GM19238 (cell line): Measurements from ENCODE around the gene THRA.
"Not testable (repeated sequence)": the region's sequence is repeated elsewhere in the genome, so short reads cannot be mapped to it uniquely, and the experiment has no call there.

ENCODE experiments used
- DNase-seq: peaks from one replicate; pipeline ENCODE4 v3.0.0; 2011; ENCODE audit warnings: low spot score; ENCODE audit not compliant: insufficient read length

THRA gene

DNA sequence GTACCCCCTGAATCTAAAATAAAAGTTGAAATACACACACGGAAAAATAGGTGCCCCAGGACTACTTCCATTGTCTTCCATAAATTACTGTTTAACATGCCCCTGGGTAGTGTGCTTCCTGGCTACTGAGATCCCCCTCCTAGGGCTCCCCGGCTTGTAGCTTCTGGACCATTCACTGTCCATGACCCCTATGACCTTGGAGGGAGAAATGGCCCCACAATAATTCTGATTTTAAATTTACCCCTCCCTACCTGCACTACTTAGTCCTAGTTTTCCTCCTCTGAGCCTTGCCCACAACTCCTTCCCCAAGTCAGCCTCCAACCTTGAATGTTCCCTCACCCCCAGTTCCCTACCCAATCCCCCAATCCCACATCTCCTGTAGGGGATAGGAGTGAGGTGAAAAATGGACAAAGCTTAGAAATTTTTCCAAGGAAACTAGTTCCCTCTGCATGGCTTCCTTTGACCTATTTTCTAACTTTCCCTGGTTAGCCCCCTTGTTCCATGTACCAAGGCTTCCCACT lies 49.5 kb downstream of the THRA start:
- no peak for DNase-seq

GRCh38 chr17:40112718-40113109 lies 49.9 kb downstream of the THRA start:
- no peak for DNase-seq

GRCh38 chr17:40113110-40113906 lies 50.5 kb downstream of the THRA start:
- peak; percentile 94 for DNase-seq

DNA sequence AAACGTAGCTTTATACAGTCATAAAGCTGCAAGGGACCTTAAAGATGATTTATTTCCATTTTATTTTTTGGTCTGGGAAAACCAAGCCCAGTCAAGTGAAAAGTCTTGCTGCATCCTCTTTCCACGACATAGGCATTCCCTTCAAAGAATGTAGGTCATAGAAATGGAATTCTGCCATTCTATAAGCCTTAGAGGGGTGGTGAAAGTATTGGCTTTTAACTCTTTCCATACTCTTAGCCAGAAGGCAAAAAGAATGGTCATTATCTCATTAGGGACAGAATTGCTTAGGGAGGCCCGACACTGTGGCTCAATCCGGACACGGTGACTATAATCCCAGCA lies 51.1 kb downstream of the THRA start:
- no peak for DNase-seq

GRCh38 chr17:40115101-40115436 lies 52.3 kb downstream of the THRA start:
- DNase-seq: no peak

DNA sequence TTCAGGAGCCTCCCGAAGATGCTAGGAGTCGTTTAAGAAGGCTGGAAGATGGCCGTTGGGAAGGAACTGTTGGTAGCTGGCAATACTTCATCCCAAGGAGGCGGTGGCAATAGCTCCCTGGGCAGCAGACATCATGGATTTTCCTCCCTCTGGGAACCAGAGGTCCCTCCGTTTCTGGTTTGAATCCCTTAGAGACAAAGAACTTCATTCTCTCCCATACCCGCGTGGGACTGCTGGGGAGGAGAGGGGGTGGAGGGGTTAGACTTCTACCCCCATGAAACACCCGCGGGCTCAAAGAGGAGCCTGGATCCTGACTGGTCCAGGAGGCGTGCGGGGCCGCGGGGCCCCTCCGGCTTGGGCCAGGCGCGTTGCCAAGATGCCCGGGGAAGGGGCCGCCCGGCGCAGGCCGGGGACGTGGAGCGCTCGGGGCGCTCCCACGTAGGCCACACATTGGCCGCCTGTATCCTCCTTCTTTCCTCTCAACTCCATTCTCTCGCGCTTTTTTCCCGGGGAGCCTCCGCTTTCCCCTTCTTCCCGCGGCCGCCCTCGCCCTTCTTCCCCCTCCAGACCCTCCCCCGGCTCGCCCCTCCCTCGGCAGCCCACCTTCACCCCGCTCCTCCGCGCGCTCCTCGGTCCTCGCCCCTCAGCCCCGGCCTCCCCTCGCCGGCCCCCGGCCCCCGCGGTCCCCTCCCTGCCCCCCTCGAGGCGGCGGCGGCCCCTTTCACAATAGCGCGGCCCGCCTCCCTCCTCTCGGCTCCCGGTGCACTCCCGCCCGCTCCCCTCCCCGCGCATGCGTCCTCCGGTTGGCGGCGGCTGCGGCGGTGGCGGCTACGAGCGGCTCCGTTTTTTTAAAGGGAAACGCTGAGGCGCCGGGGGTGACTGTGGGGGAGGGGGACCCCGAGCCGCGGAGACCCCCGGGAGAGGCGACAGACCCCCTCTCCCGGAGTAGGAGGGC lies 58.7 kb downstream of the THRA start, which contains the start of gene MSL1:
Gene MSL1 (plus strand): TSS at position 791 of the 955 bp plus-strand sequence. CDS start 642 bp downstream, outside the sequence.
- peak; percentile 93 for DNase-seq

- DNase-seq: peak; percentile 49
Observed at GRCh38 chr17:40122136-40122998, 59.6 kb downstream of the THRA start.

DNA sequence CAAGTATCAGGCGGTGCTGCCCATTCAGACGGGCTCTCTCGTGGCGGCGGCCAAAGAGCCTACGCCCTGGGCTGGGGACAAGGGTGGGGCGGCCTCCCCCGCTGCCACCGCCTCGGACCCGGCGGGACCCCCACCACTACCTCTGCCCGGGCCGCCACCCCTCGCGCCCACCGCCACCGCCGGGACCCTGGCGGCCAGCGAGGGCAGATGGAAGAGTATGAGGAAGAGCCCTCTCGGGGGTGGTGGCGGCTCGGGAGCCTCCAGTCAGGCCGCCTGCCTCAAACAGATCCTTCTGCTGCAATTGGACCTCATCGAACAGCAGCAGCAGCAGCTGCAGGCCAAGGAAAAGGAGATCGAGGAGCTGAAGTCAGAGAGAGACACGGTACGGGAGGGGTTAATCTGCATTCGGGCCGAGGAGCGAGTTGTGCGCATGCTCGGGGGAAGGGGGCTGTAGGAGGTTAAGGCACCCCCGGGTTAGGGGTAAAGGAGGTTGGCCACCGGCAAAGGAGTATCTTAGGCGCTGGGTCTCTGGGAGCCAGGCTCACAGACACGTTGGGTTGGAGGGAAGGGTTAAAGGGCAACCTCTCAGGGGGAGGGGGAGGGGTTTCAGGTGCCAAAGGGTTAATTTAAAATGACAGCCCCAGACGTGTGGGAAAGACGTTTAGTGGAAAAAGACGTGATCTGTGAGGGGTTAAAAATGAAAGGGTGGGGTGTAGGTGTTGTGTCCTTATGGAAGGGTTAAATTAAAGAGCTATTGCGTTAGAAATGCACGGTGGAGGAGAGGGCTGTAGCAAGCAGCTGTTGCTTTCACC lies 60.4 kb downstream of the THRA start:
- peak; percentile 61 for DNase-seq

- no peak for DNase-seq
Observed at GRCh38 chr17:40123811-40124114, 61.0 kb downstream of the THRA start.

DNA sequence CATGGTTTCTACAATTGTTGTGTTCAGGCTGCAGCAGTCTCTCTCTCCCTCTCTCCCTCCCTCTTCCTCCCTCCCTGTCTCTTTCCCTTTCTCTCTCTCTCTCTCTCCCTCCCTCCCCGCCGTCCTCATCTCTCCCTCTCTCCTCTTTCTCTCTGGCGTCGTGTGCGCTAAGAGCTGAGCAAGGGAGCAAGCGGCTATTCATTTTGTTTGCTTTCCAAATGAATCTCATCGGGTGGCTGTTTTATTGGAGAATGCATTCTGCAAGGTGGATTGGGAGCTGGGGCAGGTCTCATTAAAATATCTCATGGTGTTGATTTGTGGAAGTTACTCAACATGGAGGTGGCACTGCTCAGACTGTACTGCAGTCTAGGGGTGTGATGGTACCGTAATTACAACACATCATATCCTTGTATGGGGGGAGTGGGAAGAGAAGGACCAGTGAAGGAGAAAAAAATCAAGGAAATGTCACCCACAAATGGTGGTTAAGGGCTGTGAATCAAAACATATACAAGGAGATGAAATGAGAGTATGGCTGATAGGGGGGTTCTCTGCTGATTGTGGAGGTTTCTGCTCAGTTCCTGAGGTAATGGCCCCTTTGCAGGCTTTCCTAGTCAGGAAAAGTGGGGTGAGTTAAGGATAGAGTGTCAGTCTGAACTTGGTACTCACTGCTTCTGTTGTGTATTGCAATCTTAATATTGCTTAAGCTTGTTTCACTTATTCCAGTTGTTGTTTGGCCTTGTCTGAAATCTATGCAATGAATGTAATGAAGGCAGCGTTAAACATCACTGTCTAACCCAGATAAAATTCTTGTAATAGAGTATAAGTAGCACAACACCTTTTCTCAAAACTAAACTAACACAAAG lies 61.7 kb downstream of the THRA start:
- DNase-seq: no peak

- DNase-seq: no peak
Observed at GRCh38 chr17:40129498-40129897, 66.7 kb downstream of the THRA start.

- no peak for DNase-seq
Observed at GRCh38 chr17:40130352-40131042, 67.7 kb downstream of the THRA start.

DNA sequence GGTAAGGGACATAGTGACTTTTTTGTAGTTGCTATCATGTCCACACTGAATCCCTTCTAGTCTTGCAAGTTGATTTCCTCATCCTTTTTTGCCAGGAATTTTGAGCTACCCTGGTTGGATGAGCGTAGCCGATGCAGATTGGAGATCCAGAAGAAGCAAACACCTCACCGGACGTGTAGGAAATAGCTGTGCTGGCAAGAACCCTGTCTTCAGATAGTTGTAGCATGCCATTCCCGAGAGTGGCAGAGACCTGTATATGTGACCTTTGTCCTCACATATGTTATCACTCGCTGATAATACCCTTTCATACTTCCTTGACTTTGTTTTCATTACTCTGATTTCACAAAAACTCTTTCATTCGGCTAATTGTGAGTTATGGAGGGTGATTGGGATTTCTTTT lies 71.4 kb downstream of the THRA start:
- DNase-seq: no peak

DNA sequence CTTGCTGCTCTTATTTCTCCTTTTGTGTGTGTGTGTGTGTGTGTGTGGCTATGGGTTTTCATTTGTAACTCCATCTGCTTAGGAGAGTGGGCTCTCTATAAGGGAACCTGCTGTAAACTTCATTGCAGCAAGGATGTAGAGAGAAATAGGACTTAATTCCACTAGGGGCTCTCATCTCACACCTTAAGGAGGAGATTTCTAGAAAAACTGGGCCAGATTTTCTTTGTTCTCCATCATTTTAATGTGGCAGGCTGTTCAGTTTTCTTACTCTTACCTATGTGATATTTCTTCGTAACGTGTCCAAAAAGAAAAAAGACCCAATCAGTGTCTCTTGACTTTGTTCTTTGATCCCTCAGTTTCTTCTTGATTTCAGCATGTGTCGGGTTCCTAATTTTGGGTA lies 73.1 kb downstream of the THRA start:
- DNase-seq: no peak

GRCh38 chr17:40139566-40140058 lies 76.8 kb downstream of the THRA start:
- DNase-seq: no peak

GRCh38 chr17:40143166-40143565 lies 80.4 kb downstream of the THRA start:
- DNase-seq: not testable (repeated sequence)
